Measurements from ENCODE around the gene GLT1D1. TPM values are rescaled to one million over a fixed set of nuclear protein-coding genes. Genes with fewer than 3 reads are reported as not detected.

GLT1D1 gene
- total RNA-seq, 4 donors from 2014 or later = 1.0 to 4.9 (median 3.0) TPM

GRCh38 chr12:128966203-128966810 is 113.0 kb downstream of the GLT1D1 start:
- in situ Hi-C loops (cut with MboI; ENCODE audit: low sequenced_read_pairs in 4 of 4) (no loop called here), intact Hi-C loops (cut with DNase I; ENCODE audit: low total_unique reads) (no loop called here)
- Histone ChIP-seq H3K4me3 (no peak overlapping the region), H3K4me1 (no peaks in the 10 kb centered on the region), H3K36me3 (no peaks in the 10 kb centered on the region), H3K27ac (no peak overlapping the region), H3K9me3 (no peaks in the 10 kb centered on the region), H3K27me3 (peaks cover 14 to 30% (median 24%) of the 10 kb centered on the region in 3 donors)
- no peak for DNase-seq
- ATAC-seq = no peak
- TF ChIP-seq POLR2A (IDR thresholded peaks at IDR 0.05) = no peak
- TF ChIP-seq CTCF (IDR thresholded peaks at IDR 0.05 in 4 of 5, conservative IDR thresholded peaks at IDR 0.05 in 1 of 5) = no peak

- TF ChIP-seq POLR2A (IDR thresholded peaks at IDR 0.05) (no peak), CTCF (IDR thresholded peaks at IDR 0.05 in 4 of 5, conservative IDR thresholded peaks at IDR 0.05 in 1 of 5) (no peak)
- H3K27ac ChIP-seq = no peak overlapping the region
- H3K9me3 ChIP-seq = no peaks in the 10 kb centered on the region
- no peaks in the 10 kb centered on the region for H3K4me1 ChIP-seq
- in situ Hi-C loops (cut with MboI; ENCODE audit: low sequenced_read_pairs in 4 of 4) = no loop called here
- intact Hi-C loops (cut with DNase I; ENCODE audit: low total_unique reads) = no loop called here
- DNase-seq = no peak
- H3K36me3 ChIP-seq = no peaks in the 10 kb centered on the region
- no peak for ATAC-seq
- H3K4me3 ChIP-seq = no peak overlapping the region
- peaks cover 20 to 38% (median 37%) of the 10 kb centered on the region in 3 donors for H3K27me3 ChIP-seq
Measured at GRCh38 chr12:128968668-128969067, 115.4 kb downstream of the GLT1D1 start.

- no peaks in the 10 kb centered on the region for H3K4me1 ChIP-seq
- peaks cover 26 to 46% (median 41%) of the 10 kb centered on the region in 3 donors for H3K27me3 ChIP-seq
- no peak overlapping the region for H3K4me3 ChIP-seq
- ATAC-seq (no peak), DNase-seq (no peak)
- in situ Hi-C loops (cut with MboI; ENCODE audit: low sequenced_read_pairs in 4 of 4) = no loop called here
- no peak for TF ChIP-seq POLR2A (IDR thresholded peaks at IDR 0.05)
- peak in 1 of 5 experiments; percentile 36 for TF ChIP-seq CTCF (IDR thresholded peaks at IDR 0.05 in 4 of 5, conservative IDR thresholded peaks at IDR 0.05 in 1 of 5)
- intact Hi-C loops (cut with DNase I; ENCODE audit: low total_unique reads) = no loop called here
- H3K36me3 ChIP-seq = no peaks in the 10 kb centered on the region
- no peaks in the 10 kb centered on the region for H3K9me3 ChIP-seq
- no peak overlapping the region for H3K27ac ChIP-seq
Measured at GRCh38 chr12:128969480-128970055, 116.3 kb downstream of the GLT1D1 start.

- Histone ChIP-seq H3K4me1 (no peaks in the 10 kb centered on the region), H3K9me3 (no peaks in the 10 kb centered on the region), H3K36me3 (no peaks in the 10 kb centered on the region), H3K27ac (no peak overlapping the region), H3K27me3 (peaks cover 32 to 45% (median 43%) of the 10 kb centered on the region in 3 donors), H3K4me3 (no peak overlapping the region)
- no peak for DNase-seq
- TF ChIP-seq CTCF (IDR thresholded peaks at IDR 0.05 in 4 of 5, conservative IDR thresholded peaks at IDR 0.05 in 1 of 5) (no peak), POLR2A (IDR thresholded peaks at IDR 0.05) (no peak)
- intact Hi-C loops (cut with DNase I; ENCODE audit: low total_unique reads) (no loop called here), in situ Hi-C loops (cut with MboI; ENCODE audit: low sequenced_read_pairs in 4 of 4) (no loop called here)
- ATAC-seq = no peak
Measured at GRCh38 chr12:128970110-128970509, 116.8 kb downstream of the GLT1D1 start.

All from gastrocnemius medialis (tissue), 4 donors.